Measurements from ENCODE around the gene TRANK1. TPM values are rescaled to one million over a fixed set of nuclear protein-coding genes. Genes with fewer than 3 reads are reported as not detected.

The TRANK1 gene
- total RNA-seq, 4 donors from 2014 or later, result 7.3 to 9.6 (median 8.2) TPM

DNA sequence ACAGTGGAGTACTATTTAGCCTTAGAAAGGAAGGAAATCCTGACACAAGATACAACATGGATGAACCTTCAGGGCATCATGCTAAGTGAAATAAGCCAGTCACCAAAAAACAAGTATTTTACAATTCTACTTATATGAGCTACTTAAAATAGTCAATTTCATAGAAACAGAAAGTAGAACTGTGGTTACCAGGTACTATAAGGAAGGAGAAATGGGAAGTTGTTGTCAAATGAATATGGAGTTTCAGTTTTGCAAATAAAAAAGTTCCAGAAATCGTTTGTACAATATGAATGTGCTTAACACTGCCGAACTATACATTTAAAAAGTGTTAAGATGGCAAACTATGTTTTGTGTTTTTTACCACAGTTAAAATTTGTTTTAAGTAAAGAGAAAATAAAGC lies 26.8 kb downstream of the TRANK1 start:
- H3K4me3 ChIP-seq, result no peak overlapping the region
- no peaks in the 10 kb centered on the region for H3K27me3 ChIP-seq
- TF ChIP-seq EP300 (IDR thresholded peaks at IDR 0.05) (no peak), POLR2AphosphoS5 (IDR thresholded peaks at IDR 0.05) (no peak), POLR2A (IDR thresholded peaks at IDR 0.05; ENCODE audit: low read depth) (no peak)
- TF ChIP-seq, protein P1, sequence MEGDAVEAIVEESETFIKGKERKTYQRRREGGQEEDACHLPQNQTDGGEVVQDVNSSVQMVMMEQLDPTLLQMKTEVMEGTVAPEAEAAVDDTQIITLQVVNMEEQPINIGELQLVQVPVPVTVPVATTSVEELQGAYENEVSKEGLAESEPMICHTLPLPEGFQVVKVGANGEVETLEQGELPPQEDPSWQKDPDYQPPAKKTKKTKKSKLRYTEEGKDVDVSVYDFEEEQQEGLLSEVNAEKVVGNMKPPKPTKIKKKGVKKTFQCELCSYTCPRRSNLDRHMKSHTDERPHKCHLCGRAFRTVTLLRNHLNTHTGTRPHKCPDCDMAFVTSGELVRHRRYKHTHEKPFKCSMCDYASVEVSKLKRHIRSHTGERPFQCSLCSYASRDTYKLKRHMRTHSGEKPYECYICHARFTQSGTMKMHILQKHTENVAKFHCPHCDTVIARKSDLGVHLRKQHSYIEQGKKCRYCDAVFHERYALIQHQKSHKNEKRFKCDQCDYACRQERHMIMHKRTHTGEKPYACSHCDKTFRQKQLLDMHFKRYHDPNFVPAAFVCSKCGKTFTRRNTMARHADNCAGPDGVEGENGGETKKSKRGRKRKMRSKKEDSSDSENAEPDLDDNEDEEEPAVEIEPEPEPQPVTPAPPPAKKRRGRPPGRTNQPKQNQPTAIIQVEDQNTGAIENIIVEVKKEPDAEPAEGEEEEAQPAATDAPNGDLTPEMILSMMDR (IDR thresholded peaks at IDR 0.05), result no peak
- H3K27ac ChIP-seq (replicated peaks in 1 of 4), result no peak overlapping the region
- intact Hi-C loops (cut with DNase I), result no loop called here
- no peaks in the 10 kb centered on the region for H3K9me3 ChIP-seq
- H3K4me1 ChIP-seq, result no peaks in the 10 kb centered on the region
- no peaks in the 10 kb centered on the region for H3K36me3 ChIP-seq
- 72% methylated on average over 2 of the region's 2 CpGs for WGBS
- DNase-seq (ENCODE audit: extremely low spot score), result no peak

DNA sequence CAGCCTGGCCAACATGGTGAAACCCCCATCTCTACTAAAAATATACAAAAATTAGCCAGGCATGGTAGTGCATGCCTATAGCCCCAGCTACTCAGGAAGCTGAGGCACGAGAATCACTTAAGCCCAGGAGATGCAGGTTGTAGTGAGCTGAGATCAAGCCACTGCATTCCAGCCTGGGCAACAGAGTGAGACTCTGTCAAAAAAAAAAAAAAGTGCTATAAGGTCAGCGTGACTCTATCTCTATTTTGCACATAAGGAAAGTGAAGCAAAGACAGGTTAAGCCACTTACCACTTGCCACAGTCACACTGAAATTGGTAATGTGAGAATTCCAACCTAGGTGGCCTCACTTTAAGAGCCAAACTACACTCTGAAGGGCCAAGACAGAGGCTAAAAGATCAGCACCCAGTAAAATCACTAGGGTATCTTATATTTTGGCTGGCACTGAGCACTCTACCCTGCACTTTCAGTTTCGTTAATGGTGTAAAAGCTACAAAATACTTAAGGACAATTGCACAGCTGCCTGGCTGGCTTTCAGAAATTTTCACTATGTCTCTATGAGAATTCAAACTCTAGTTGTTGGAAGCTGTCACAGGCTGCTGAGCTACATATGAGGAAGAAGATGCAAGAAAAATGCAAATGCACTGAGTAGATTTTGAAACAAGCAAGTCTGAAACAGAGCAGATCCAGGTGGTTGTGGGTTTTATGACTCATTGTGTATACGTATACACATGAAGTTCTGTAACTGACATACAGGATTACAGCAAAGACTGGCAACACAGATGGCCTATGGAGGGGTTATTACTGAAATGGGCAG lies 32.7 kb downstream of the TRANK1 start:
- TF ChIP-seq POLR2A (IDR thresholded peaks at IDR 0.05; ENCODE audit: low read depth) (no peak), EP300 (IDR thresholded peaks at IDR 0.05) (no peak), POLR2AphosphoS5 (IDR thresholded peaks at IDR 0.05) (no peak)
- TF ChIP-seq, protein P1 (IDR thresholded peaks at IDR 0.05), result no peak
- Histone ChIP-seq H3K36me3 (no peaks in the 10 kb centered on the region), H3K9me3 (no peaks in the 10 kb centered on the region), H3K27me3 (no peaks in the 10 kb centered on the region), H3K27ac (replicated peaks in 1 of 4) (peak overlapping the region in 1 of 4 donors; percentile 11), H3K4me1 (peaks cover 0 to 23% (median 9%) of the 10 kb centered on the region in 4 donors), H3K4me3 (no peak overlapping the region)
- intact Hi-C loops (cut with DNase I), result no loop called here
- WGBS, result 51% methylated on average over 4 of the region's 4 CpGs
- DNase-seq (ENCODE audit: extremely low spot score), result no peak

DNA sequence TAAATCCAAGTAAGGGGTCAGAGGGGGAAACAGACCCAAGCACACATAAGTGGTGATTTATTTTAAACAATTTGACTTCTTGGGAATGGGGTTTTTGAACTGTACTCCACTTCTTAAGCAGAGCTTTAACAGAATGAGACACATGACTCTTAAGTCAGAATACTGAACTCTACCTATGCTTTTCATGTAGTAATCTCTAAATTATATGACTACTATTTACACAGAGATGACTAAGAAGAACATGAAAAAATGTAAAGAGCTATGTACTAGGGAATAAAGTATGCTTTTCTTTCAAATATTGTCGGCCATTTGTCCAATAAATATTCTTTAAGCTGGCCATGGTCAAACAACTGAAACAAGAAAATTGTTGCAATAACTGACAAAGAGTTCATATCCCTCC lies 35.2 kb downstream of the TRANK1 start:
- Histone ChIP-seq H3K4me1 (peaks cover 0 to 26% (median 12%) of the 10 kb centered on the region in 4 donors), H3K27ac (replicated peaks in 1 of 4) (no peak overlapping the region), H3K27me3 (no peaks in the 10 kb centered on the region), H3K4me3 (no peak overlapping the region), H3K9me3 (no peaks in the 10 kb centered on the region), H3K36me3 (no peaks in the 10 kb centered on the region)
- intact Hi-C loops (cut with DNase I), result no loop called here
- 83% methylated on average over 1 of the region's 1 CpG for WGBS
- TF ChIP-seq EP300 (IDR thresholded peaks at IDR 0.05), result no peak
- TF ChIP-seq, protein P1 (IDR thresholded peaks at IDR 0.05), result no peak
- DNase-seq (ENCODE audit: extremely low spot score), result no peak

DNA sequence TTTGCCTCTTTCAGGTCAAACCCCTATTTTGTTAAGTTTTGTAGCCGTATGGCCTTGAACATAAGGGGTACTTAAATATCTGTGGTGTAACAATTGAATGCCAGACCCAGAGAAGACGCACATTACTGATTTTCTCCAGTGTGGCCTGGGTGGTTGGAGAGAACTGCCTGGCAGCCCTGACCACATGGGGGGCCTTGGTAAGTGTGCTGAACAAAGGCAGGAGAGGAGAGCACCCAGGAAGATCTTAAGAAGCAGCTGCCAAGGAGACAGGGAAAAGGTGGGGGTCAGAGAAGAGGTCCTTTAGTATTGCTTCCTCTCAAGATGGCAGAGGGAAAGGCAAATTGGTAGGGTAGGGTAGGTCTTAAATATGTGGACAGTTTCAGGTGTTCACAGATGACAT lies 35.7 kb downstream of the TRANK1 start:
- 100% methylated on average over 2 of the region's 2 CpGs for WGBS
- intact Hi-C loops (cut with DNase I), result no loop called here
- TF ChIP-seq POLR2AphosphoS5 (IDR thresholded peaks at IDR 0.05), result no peak
- TF ChIP-seq EP300 (IDR thresholded peaks at IDR 0.05), result no peak
- TF ChIP-seq, protein P1 (IDR thresholded peaks at IDR 0.05), result no peak
- TF ChIP-seq POLR2A (IDR thresholded peaks at IDR 0.05; ENCODE audit: low read depth), result no peak

More for the DNA sequence above, 35.7 kb downstream of the TRANK1 start:
- H3K36me3 ChIP-seq, result no peaks in the 10 kb centered on the region
- H3K27me3 ChIP-seq, result no peaks in the 10 kb centered on the region
- H3K27ac ChIP-seq (replicated peaks in 1 of 4), result no peak overlapping the region
- no peak for DNase-seq (ENCODE audit: extremely low spot score)
- H3K4me3 ChIP-seq, result no peak overlapping the region
- H3K9me3 ChIP-seq, result no peaks in the 10 kb centered on the region
- H3K4me1 ChIP-seq, result peaks cover 0 to 26% (median 12%) of the 10 kb centered on the region in 4 donors

All from esophagus muscularis mucosa (tissue), 4 donors.